KG1 (cell line): ENCODE data around the gene SLC43A2.

Experiments
- DNase-seq: peaks from one replicate; lab custom pipeline; 2025; lab: John Stamatoyannopoulos, UW

The SLC43A2 gene

DNA sequence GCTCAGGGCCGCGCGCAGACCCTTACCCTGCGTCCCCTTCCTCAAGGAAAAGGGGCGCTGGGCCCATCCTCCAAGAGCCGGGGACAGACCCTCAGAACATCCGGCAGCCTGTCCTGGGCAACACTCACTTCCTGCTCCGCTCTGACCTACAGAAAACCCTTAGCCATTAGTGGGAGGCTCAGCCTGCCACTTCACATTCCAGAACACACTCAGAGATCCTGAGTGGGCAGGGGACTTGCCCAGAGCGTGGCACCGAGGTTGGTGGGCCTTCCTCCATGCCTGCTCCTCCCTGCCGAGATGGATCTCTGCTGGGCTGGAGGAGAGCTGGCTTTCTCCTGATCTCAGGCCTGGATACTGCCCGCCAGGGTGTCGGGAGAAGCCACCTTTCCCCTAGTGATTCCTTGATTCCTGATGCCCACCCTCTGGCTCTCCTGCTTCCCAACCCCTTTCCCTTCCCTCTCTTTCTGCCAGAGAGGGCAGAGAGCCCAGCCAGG is 15.4 kb upstream of the SLC43A2 start:
- DNase-seq, result no peak

DNA sequence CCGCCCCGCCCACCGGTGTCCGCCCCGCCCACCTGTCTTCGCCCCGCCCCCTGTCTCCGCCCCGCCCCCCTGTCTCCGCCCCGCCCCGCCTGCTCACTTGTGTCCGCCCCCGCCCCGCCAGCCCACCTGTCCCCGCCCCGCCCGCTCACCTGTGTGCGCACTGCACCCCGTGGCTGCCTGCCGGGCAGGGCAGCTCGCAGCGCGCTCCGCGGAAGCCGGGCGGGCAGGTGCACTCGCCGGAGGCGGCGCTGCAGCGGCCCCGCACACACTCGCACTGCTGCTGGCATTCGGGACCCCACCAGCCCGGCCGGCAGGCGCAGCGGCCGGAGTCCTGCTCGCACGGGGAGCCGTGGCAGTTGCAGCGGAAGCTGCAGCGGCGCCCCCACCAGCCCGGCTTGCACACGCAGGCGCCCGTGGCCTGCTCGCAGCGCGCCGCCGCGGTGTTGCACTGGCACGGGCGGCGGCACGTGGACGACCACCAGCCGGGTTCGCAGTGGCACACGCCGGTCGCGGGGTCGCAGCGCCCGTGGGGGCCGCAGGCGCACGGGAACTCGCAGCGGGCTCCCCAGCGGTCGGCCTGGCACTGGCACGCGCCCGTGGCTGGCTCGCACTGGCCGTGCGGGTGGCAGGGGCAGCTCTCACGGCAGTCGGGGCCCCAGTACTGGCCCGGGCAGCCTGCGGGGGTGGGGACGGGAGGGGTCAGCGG is 14.8 kb upstream of the SLC43A2 start:
- no peak for DNase-seq

- DNase-seq, result no peak
Measured at GRCh38 chr17:1641065-1641403, 12.4 kb upstream of the SLC43A2 start.

DNA sequence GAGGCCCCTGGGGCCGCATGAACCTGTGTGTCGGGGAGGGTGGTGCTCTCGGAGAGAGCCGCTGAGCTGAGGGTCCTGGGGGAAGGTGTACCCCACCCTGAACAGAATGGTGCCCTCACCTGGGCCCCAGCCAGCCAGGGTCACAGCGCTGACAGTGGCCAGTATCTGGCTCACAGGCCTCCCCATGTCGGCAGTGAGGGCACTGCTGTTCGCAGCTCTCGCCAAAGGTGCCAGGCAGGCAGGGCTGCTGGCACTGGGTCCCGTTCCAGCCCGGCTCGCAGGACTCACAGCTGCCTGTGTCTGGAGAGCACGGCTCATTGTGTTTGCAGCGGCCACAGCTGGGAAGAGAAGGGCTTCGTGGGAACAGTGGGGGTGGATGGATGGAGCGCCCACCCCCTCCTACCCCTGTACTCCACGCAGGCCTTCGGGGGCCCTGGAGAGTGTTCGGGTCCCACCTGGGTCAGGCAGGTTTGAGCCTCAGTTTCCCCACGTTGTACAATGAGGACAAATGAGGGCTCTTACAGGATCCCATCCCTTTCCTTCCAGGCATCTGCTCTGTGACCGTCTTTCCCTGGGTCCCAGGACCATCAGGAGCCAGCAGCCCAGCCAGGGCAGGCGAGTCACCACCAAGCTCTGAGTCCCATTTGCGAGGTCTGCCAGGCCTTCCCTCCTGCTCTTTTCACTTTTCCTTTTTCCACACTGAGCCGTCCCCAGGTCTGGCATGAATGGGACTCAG is 11.9 kb upstream of the SLC43A2 start:
- DNase-seq, result no peak

GRCh38 chr17:1639549-1640180 is 11.0 kb upstream of the SLC43A2 start:
- DNase-seq, result no peak

- DNase-seq, result no peak
Measured at GRCh38 chr17:1638624-1639300, 10.1 kb upstream of the SLC43A2 start.

GRCh38 chr17:1638171-1638590 is 9.5 kb upstream of the SLC43A2 start:
- no peak for DNase-seq

DNA sequence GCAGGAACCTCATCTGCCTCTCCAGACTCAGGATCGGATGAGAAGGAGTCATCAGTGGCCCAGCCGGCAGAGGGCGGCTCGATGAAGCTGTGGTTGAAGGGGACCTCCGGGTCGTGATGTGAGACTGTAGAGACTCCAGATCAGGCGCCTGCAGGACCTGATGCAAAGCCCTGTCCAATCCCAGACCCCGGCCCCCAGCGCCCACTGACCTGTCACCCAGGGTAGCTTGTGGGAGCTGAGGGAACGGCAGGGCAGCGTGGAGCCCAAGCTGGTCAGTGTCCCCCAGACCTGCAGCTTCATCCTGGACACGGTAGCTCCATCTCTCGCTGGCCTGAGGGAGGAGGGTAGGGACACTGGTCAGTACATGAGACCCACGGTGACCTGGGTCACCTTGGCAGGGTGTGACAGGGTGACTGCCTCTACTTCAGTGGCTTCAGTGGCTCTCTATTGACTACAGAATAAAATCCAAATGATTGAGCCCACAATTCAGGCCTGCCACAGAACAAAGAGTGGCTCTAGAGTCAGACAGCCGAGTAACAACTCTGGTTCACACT is 8.2 kb upstream of the SLC43A2 start:
- no peak for DNase-seq

- no peak for DNase-seq
Measured at GRCh38 chr17:1635675-1636465, 7.2 kb upstream of the SLC43A2 start.

GRCh38 chr17:1634841-1635650 is 6.4 kb upstream of the SLC43A2 start:
- DNase-seq, result no peak

DNA sequence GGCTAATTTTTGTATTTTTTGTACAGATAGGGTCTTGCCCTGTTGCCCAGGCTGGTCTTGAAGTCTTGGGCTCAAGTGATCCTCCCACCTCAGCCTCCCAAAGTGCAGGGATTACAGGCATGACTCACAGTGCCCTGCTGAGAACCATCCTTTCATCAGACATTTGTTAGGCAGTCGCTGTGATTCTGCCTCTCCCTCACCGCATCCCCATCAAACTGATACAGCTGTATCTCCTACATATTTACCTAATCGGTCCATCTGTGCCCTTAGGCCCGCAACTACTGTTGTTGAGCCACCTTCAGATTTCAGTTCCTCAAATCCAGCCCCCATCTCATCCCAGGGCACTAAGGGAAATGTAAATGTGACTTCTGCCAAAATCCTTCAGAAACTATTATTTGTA is 2.0 kb upstream of the SLC43A2 start:
- DNase-seq, result no peak

DNA sequence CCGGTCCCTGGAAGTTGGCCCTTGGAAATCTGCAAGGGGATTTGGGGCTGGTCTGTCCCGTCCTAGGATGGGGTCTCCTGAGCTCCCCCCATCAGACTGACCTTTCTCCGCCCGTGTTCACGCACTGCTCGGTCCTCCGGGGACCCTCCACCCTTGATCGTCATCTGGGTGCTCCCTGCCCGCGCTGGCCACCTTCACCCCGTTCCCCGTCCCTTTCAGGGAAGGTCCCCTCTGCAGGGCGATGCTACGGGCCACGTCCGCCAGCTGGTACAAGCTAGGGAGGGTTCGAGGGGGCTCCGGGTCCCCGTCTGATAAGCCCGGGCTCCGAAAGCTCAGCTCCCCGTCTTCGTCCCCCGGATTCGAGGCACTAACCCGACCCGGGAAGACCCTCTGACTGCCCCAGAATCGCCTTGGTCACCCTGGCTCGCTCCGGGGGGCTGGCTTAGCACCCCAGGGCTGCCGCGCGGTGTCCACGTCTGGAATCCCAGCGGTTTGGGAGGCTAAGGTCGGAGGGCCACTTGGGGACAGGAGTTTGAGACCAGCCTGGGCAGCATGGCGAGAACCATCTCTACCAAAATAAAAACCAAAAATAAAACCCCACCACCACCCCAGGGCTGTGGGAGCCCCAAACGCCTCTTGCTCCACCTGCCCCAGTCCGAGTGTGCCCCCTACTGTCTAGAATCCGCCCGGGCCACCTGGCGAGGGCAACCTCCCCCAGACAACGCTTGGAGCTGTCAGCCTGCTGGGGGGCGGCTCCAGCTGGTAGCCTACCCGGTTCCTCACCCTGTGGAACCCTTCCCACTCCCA is 1.1 kb upstream of the SLC43A2 start:
- DNase-seq, result no peak

GRCh38 chr17:1628856-1629503 is 346 bp upstream of the SLC43A2 start:
- DNase-seq, result no peak

DNA sequence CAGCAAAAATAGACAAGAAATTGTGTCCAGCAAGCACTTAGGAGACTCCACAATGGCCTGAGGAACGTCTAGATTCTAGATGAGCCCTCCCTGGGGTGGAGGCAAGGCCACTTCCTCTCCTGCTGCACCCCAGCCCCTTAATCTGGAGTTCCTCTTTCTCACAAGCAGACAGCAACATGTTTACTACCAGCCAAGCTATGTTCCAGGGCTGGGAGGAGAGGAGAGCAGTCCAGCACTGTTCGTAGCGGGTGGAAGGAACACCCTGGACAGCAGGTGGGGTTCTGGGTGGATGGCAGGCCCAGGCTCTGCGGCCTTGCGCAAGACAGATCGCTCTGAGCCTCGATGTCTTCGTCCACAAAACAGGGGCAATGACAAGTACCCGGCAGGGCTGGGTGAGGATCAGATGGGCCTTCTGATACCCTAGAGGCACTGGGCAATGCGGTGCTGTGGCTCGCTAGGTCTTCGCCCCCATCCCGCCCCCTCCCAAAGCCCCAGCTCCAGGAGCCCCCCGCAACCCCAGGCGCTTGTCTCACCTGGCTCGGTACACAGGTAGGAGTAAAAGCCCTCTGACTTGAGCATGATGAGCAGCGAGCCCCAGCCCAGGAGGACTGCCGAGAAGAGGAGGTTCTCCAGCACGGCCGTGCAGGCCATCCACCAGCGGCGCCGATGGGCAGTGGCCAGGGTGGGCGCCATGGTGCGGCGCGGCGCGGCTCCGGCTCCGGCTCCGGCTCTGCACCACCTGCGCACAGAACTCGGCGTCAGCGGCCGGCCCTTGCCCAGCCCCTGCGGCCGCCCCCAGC is 1.3 kb downstream of the SLC43A2 start:
- DNase-seq, result no peak

DNA sequence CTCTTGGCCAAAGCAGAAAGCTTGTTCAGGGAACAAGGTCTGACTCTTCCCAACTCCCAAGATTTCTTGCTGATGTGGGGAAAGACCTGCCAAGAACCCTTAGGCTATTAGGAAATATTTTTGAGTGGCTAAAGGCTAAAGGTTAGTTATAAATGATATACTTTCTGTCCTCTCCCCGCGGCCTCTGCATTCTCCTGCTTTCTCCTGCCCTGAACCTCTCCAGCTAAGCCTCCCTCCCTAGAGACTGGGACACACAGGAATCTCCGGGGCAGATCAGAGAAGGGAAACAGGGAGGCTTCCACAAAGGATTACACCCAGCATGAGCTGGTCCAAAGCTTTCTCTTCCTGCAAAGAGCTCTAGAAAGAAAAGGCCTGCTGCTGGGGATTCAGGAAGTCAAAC is 2.3 kb downstream of the SLC43A2 start:
- DNase-seq, result no peak

GRCh38 chr17:1625581-1625980 is 3.1 kb downstream of the SLC43A2 start:
- no peak for DNase-seq

DNA sequence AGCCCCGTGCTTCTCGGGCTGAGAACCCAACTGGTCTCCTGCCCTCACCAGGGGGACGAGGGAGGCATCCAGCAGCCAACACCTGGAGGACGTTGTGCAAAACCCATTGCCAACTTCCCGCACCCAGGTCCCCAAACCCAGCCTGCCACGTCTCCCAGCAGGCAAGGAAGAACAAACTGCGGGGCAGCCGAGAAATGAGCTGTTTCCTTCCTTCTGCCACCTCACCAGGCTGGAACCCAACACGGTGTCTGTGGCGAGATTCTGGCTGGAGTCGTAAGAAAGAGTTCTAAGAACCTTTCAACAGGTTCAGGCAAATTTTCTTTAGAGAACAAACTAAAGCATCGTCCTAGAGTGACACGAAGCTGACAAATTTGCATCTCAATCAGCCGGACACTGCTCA is 3.6 kb downstream of the SLC43A2 start:
- DNase-seq, result no peak

DNA sequence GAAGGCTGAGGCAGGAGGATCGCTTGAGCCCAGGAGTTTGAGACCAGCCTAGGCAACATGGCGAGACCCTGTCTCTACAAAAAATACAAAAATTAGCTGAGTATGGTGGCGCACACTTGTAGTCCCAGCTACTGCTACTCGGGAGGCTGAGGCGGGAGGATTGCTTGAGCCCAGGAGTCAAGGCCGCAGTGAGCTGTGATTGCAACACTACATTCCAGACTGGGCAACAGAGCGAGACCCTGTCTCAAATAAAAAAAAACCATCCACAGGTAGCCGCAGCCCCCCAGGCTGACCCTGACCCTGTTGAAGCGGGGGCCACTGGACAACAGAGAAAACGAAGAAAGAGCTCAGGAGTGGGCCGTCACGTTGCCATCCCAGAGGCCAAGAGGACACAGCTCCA is 4.0 kb downstream of the SLC43A2 start:
- DNase-seq, result no peak
